GM18526 (cell line): ENCODE data around the gene HAPLN3.

Experiments used
- POLR2A ChIP-seq: IDR thresholded peaks from 3 replicates; pipeline ENCODE4 v1.6.1; 2011; ENCODE audit not compliant: insufficient read length; ENCODE audit errors: extremely low read depth

Gene HAPLN3

GRCh38 chr15:88911766-88912118 is 16.4 kb upstream of the HAPLN3 start:
- no peak for TF ChIP-seq POLR2A

GRCh38 chr15:88909956-88910831 is 14.8 kb upstream of the HAPLN3 start:
- no peak for TF ChIP-seq POLR2A

GRCh38 chr15:88908697-88909621 is 13.6 kb upstream of the HAPLN3 start:
- TF ChIP-seq POLR2A: no peak

- TF ChIP-seq POLR2A: no peak
These were observed 12.8 kb upstream of the HAPLN3 start for GRCh38 chr15:88908123-88908522.

DNA sequence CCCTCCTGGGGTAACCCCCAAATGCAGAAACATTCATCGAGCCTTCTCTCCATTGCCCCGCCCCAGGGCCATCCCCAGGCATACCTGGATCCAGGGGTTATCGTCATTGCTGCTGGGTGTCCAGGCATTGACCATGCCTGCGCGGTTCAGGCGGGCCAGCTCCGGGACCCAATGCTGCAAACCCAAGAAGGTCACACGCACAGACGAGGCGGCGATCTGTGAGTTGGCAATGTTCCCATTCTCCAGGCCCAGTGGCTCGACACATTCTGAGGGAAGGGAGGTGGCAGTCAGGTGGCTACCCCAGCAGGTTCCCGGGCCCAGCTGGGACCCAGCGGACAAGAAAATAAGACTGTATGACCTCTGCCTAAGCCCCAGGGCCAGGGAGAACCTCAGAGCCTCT is 11.8 kb upstream of the HAPLN3 start:
- no peak for TF ChIP-seq POLR2A

DNA sequence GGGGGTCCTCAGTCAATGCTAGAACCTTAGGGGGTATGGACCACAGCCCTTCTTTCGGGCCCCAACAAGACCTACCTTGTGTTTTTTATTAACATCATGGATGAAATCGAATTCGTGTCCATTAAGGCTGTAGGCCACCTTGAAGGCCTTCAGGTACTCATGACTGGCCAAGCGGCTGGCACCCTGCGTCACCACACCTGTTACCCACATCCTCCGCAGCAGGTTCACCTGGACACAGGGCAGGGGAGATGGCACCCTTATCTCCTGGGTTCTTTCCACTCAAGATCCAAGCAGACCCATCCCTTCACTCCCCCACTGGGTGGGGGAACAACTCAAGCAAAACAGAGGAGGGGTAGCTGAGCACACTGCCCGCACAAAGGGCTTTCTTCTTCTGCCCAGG is 11.2 kb upstream of the HAPLN3 start:
- TF ChIP-seq POLR2A: no peak

DNA sequence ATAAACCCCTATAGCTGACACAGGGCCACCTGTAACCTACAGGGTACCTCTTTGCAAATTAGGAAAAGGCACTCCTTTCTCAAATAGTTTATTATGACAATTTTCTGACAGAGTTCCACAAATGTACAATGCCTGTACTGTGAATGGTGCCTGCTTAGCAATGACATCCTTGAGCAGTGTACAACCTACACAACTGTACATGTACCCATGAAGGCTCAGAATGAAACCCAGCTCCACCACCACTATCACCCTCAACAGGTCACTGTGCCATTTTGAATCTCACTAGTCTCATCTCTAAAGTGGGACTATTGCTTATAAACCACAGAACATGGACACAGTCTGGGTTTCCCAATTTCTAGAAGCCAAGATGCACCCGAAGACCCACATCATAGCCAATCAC is 10.8 kb upstream of the HAPLN3 start:
- no peak for TF ChIP-seq POLR2A

DNA sequence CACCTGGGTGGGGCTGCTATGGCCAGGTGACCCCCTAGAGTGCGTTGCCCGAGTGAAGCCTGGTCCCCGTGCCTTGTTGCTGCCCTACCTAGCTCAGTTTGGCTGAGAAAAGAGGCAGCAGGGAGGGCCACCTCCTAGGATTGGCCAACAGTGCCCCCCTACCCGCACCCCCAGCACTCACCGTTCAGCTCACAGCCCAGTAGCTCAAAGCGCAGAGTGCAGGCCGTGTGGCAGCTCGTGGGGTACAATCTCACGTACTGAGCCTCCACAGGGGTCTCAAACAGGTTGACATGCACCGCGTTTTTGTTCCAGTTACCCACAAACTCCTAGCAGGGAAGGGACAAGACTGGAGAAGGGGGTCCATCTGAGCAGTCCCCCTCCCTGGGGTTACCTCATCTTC is 10.2 kb upstream of the HAPLN3 start:
- no peak for TF ChIP-seq POLR2A

DNA sequence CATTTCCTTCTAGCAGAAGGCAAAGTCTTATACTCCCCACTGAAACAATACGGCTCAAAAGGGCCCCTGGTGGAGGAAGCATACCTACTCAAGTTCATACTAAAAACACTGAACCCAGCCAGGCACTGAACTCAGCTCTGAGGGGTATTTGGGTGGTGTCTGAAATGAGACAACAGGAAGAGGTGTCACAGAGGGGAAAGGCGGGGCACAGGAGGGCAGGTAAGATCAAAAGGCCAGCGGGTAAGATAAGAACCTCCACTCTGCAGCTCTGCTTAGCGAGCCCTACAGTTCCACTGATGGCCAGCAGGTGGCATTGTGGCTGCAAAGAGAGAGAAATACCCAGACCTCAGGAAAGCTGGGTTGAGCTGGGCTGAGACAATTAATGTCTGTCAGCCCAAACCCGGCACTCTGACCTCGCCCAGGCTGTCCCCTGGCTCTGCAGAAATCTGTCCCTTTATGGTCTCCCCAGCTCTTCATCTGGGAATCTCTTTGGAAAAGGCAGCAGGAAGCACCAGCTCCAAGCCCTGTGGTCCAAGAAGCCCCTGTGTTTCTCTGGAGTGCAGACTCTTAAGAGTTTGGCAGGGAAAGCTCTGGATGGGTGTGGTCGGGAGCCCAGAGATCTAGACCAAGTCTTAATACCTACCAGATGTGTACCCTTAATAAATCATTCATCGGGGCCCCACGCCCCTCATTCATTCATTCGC is 9.4 kb upstream of the HAPLN3 start:
- TF ChIP-seq POLR2A: no peak

- TF ChIP-seq POLR2A: no peak
These were observed 8.9 kb upstream of the HAPLN3 start for GRCh38 chr15:88904257-88904623.

- no peak for TF ChIP-seq POLR2A
These were observed 7.5 kb upstream of the HAPLN3 start for GRCh38 chr15:88902846-88903245.

- TF ChIP-seq POLR2A: no peak
These were observed 7.0 kb upstream of the HAPLN3 start for GRCh38 chr15:88902221-88902835.

GRCh38 chr15:88901508-88902220 is 6.3 kb upstream of the HAPLN3 start:
- no peak for TF ChIP-seq POLR2A

DNA sequence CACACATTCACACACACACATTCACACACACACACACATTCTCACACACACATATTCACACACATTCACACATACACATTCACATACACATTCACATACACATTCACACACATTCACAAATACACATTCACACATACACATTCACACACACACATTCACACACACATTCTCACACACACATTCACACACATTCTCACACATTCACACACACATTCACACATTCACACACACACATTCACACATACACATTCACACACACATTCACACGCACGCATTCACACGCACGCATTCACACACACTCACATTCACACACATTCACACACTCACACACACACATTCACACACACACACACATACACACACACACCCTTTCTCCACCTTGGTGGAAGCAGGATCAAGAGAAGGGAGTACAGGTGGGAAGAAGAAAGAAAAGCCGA is 5.7 kb upstream of the HAPLN3 start:
- TF ChIP-seq POLR2A: no peak

GRCh38 chr15:88900309-88900981 is 5.1 kb upstream of the HAPLN3 start:
- TF ChIP-seq POLR2A: no peak
